Activated naive CD4-positive, alpha-beta T cell treated with anti-CD3 and anti-CD28 coated beads, Interleukin-2, amount 50 U/mL, for 16 hours (primary cell): ENCODE measurements around the gene ALAS1.
"Not testable (repeated sequence)": the region's sequence is repeated elsewhere in the genome, so short reads cannot be mapped to it uniquely, and the experiment has no call there.

Experiments used
- DNase-seq: peaks from one replicate; pipeline ENCODE4 v3.0.0-alpha.2; 2020

The ALAS1 gene

GRCh38 chr3:52197842-52198625, at the start of gene ALAS1:
TSS of gene ALAS1 (plus strand) at chr3:52198160. CDS start at chr3:52199242, 1,082 bp downstream.
- DNase-seq: peak; percentile 93

GRCh38 chr3:52149021-52149420, 48.9 kb upstream of the ALAS1 start:
- no peak for DNase-seq

GRCh38 chr3:52149726-52150125, 48.2 kb upstream of the ALAS1 start:
- no peak for DNase-seq

- DNase-seq: no peak
These were observed 47.6 kb upstream of the ALAS1 start for GRCh38 chr3:52150357-52150756.

- no peak for DNase-seq
These were observed 47.1 kb upstream of the ALAS1 start for GRCh38 chr3:52150860-52151259.

GRCh38 chr3:52151991-52152390, 46.0 kb upstream of the ALAS1 start:
- DNase-seq: not testable (repeated sequence)

GRCh38 chr3:52153389-52154096, 44.4 kb upstream of the ALAS1 start:
- no peak for DNase-seq

- DNase-seq: peak; percentile 89
These were observed 43.5 kb upstream of the ALAS1 start, which contains the start of gene POC1A for GRCh38 chr3:52154135-52155094. TSS of gene POC1A (minus strand) at chr3:52154423. CDS start at chr3:52154372, 51 bp downstream.

GRCh38 chr3:52155912-52156311, 42.0 kb upstream of the ALAS1 start:
- no peak for DNase-seq

GRCh38 chr3:52159503-52159902, 38.5 kb upstream of the ALAS1 start:
- no peak for DNase-seq

- no peak for DNase-seq
These were observed 35.6 kb upstream of the ALAS1 start for GRCh38 chr3:52162250-52162872.

- no peak for DNase-seq
These were observed 30.7 kb upstream of the ALAS1 start for GRCh38 chr3:52167240-52167639.

GRCh38 chr3:52170217-52170616, 27.7 kb upstream of the ALAS1 start:
- not testable (repeated sequence) for DNase-seq

- DNase-seq: no peak
These were observed 26.3 kb upstream of the ALAS1 start for GRCh38 chr3:52171514-52172261.

GRCh38 chr3:52172262-52172757, 25.6 kb upstream of the ALAS1 start:
- DNase-seq: no peak

- DNase-seq: no peak
These were observed 24.9 kb upstream of the ALAS1 start for GRCh38 chr3:52173101-52173500.

- DNase-seq: no peak
These were observed 23.1 kb upstream of the ALAS1 start for GRCh38 chr3:52174896-52175295.

- DNase-seq: no peak
These were observed 22.4 kb upstream of the ALAS1 start for GRCh38 chr3:52175416-52176179.

GRCh38 chr3:52176180-52176752, 21.7 kb upstream of the ALAS1 start:
- DNase-seq: no peak

- DNase-seq: no peak
These were observed 20.8 kb upstream of the ALAS1 start for GRCh38 chr3:52176951-52177700.
